Nephron (organoid): ENCODE measurements around the gene GPX6.
"Not testable (repeated sequence)": the region's sequence is repeated elsewhere in the genome, so short reads cannot be mapped to it uniquely, and the experiment has no call there.

ENCODE experiments used
- H3K27ac Mint-ChIP-seq, 3 experiments: 2 replicates each; pipeline ENCODE4 v1.8.0; 2020; ENCODE audit warnings: mixed read lengths in 3 of 3, mild to moderate bottlenecking in 2 of 3, moderate library complexity in 1 of 3
- H3K27me3 Mint-ChIP-seq: 2 replicates; pipeline ENCODE4 v1.8.0; 2021; ENCODE audit warnings: low read depth, mild to moderate bottlenecking, moderate library complexity, mixed read lengths
- H3K36me3 Mint-ChIP-seq: 2 replicates; pipeline ENCODE4 v1.8.0; 2020; ENCODE audit warnings: low read depth, mixed read lengths
- H3K4me1 Mint-ChIP-seq: 2 replicates; pipeline ENCODE4 v1.8.0; 2020; ENCODE audit warnings: mixed read lengths
- H3K4me3 Mint-ChIP-seq, 3 experiments: 2 replicates each; pipeline ENCODE4 v1.8.0; 2020; ENCODE audit warnings: mild to moderate bottlenecking in 3 of 3, mixed read lengths in 3 of 3, moderate library complexity in 2 of 3
- H3K9me3 Mint-ChIP-seq: 2 replicates; pipeline ENCODE4 v1.8.0; 2020; ENCODE audit warnings: mixed read lengths
- TF ChIP-seq, protein P1 (sequence below), 3 experiments: fragments of 200-600 bp; sonication (generic); IDR thresholded peaks; one replicate each; pipeline ENCODE4 v1.5.0; 2021; ENCODE audit warnings: antibody characterized with exemption in 3 of 3; ENCODE audit not compliant: unreplicated experiment in 3 of 3

Gene GPX6

GRCh38 chr6:28553384-28553985 is 37.9 kb upstream of the GPX6 start:
- Mint-ChIP-seq H3K4me1 (peaks cover 11% of the 10 kb centered on the region), H3K9me3 (no peaks in the 10 kb centered on the region), H3K36me3 (no peaks in the 10 kb centered on the region), H3K4me3 (peak overlapping the region; percentile 33 to 68 (median 54)), H3K27me3 (peaks cover 32% of the 10 kb centered on the region), H3K27ac (peak overlapping the region; percentile 73 to 87 (median 87))
- TF ChIP-seq, protein P1, sequence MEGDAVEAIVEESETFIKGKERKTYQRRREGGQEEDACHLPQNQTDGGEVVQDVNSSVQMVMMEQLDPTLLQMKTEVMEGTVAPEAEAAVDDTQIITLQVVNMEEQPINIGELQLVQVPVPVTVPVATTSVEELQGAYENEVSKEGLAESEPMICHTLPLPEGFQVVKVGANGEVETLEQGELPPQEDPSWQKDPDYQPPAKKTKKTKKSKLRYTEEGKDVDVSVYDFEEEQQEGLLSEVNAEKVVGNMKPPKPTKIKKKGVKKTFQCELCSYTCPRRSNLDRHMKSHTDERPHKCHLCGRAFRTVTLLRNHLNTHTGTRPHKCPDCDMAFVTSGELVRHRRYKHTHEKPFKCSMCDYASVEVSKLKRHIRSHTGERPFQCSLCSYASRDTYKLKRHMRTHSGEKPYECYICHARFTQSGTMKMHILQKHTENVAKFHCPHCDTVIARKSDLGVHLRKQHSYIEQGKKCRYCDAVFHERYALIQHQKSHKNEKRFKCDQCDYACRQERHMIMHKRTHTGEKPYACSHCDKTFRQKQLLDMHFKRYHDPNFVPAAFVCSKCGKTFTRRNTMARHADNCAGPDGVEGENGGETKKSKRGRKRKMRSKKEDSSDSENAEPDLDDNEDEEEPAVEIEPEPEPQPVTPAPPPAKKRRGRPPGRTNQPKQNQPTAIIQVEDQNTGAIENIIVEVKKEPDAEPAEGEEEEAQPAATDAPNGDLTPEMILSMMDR (IDR thresholded peaks at IDR 0.05; ENCODE audit: unreplicated experiment in 3 of 3), result no peak

GRCh38 chr6:28551891-28552666 is 36.5 kb upstream of the GPX6 start:
- H3K9me3 Mint-ChIP-seq, result no peaks in the 10 kb centered on the region
- peaks cover 11% of the 10 kb centered on the region for H3K4me1 Mint-ChIP-seq
- peak overlapping the region in 1 of 3 experiments; percentile 23 for H3K27ac Mint-ChIP-seq
- H3K36me3 Mint-ChIP-seq, result no peaks in the 10 kb centered on the region
- TF ChIP-seq, protein P1 (IDR thresholded peaks at IDR 0.05; ENCODE audit: unreplicated experiment in 3 of 3), result no peak
- H3K4me3 Mint-ChIP-seq, result no peak overlapping the region
- H3K27me3 Mint-ChIP-seq, result peaks cover 28% of the 10 kb centered on the region

GRCh38 chr6:28547003-28547402 is 31.4 kb upstream of the GPX6 start:
- H3K27ac Mint-ChIP-seq, H3K9me3 Mint-ChIP-seq, H3K27me3 Mint-ChIP-seq, H3K4me3 Mint-ChIP-seq, H3K36me3 Mint-ChIP-seq: not testable (repeated sequence)
- peaks cover 18% of the 10 kb centered on the region for H3K4me1 Mint-ChIP-seq

DNA sequence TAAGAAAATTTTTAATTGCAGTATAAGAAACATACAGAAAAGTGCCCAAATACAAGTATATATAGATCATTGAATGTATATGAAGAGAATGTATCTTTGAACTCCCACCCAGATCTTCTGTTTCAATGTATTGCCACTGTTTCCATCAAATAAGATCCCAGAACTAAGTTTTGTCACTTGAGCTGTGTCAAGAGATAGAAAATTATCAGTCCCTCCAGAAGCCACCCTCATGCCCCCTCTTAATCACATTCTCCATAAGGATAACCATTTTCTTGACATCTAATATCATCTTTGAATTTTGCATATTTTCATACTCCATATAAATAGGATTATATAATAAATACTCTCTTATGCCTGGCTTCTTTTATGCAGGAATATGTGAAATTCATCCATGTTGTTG is 30.4 kb upstream of the GPX6 start:
- H3K9me3 Mint-ChIP-seq, result no peaks in the 10 kb centered on the region
- no peaks in the 10 kb centered on the region for H3K27me3 Mint-ChIP-seq
- peak overlapping the region in 1 of 3 experiments; percentile 28 for H3K27ac Mint-ChIP-seq
- H3K4me1 Mint-ChIP-seq, result peaks cover 19% of the 10 kb centered on the region
- H3K4me3 Mint-ChIP-seq, result peak overlapping the region in 2 of 3 experiments; percentile 10 to 70
- TF ChIP-seq, protein P1 (IDR thresholded peaks at IDR 0.05; ENCODE audit: unreplicated experiment in 3 of 3), result no peak
- H3K36me3 Mint-ChIP-seq, result no peaks in the 10 kb centered on the region

GRCh38 chr6:28543651-28544610 is 28.3 kb upstream of the GPX6 start:
- Mint-ChIP-seq H3K36me3 (no peaks in the 10 kb centered on the region), H3K27me3 (peaks cover 5% of the 10 kb centered on the region), H3K4me1 (peaks cover 19% of the 10 kb centered on the region), H3K4me3 (peak overlapping the region; percentile 89 to 90 (median 89)), H3K9me3 (peaks cover 5% of the 10 kb centered on the region), H3K27ac (peak overlapping the region; percentile 96 to 99 (median 97))
- TF ChIP-seq, protein P1 (IDR thresholded peaks at IDR 0.05; ENCODE audit: unreplicated experiment in 3 of 3), result no peak
